ENCODE results near the gene NATD1. TPM values are rescaled to one million over a fixed set of nuclear protein-coding genes. Genes with fewer than 3 reads are reported as not detected.

NATD1 gene
- total RNA-seq, 1 experiment from 2014 or later: 7.3 TPM

DNA sequence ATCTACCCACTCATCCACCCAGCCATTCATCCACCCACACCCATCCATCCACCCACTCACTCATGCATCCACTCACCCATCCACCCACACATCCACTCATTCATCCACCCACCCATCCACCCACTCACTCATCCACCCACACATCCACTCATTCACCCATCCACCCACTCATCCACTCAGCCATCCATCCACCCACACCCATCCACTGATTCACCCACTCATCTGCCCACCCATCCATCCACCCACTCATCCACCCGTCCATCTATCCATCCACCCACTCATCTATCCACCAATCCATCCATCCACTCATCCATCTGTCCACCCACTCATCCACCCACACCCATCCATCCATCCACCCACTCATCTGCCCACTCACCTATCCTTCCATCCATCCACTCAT, 17.3 kb downstream of the NATD1 start:
- H4K8ac ChIP-seq (replicated peaks; ENCODE audit: insufficient read length, low read depth, low read length): no peak overlapping the region
- WGBS (ENCODE audit: extremely low coverage, insufficient read length, low lambda C conversion rate): no CpG with 5 or more reads among the region's 1 CpG

More for the DNA sequence above, 17.3 kb downstream of the NATD1 start:
- no peak overlapping the region for H3T11ph ChIP-seq (ENCODE audit: low read length)
- H3K4me1 ChIP-seq (ENCODE audit: insufficient read depth, low read length): no peaks in the 10 kb centered on the region; the same call in 1 of the 2 replicates
- TF ChIP-seq, protein P1, sequence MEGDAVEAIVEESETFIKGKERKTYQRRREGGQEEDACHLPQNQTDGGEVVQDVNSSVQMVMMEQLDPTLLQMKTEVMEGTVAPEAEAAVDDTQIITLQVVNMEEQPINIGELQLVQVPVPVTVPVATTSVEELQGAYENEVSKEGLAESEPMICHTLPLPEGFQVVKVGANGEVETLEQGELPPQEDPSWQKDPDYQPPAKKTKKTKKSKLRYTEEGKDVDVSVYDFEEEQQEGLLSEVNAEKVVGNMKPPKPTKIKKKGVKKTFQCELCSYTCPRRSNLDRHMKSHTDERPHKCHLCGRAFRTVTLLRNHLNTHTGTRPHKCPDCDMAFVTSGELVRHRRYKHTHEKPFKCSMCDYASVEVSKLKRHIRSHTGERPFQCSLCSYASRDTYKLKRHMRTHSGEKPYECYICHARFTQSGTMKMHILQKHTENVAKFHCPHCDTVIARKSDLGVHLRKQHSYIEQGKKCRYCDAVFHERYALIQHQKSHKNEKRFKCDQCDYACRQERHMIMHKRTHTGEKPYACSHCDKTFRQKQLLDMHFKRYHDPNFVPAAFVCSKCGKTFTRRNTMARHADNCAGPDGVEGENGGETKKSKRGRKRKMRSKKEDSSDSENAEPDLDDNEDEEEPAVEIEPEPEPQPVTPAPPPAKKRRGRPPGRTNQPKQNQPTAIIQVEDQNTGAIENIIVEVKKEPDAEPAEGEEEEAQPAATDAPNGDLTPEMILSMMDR (conservative IDR thresholded peaks at IDR 0.05): no peak
- H2BK12ac ChIP-seq (ENCODE audit: insufficient read length, low read depth, low read length): no peak overlapping the region
- H2AFZ ChIP-seq (ENCODE audit: low read length): no peak overlapping the region
- no peak overlapping the region for H3K18ac ChIP-seq (ENCODE audit: insufficient read length, low read depth, low read length)
- no peak overlapping the region for H2BK20ac ChIP-seq (ENCODE audit: low read depth, low read length, poor library complexity, severe bottlenecking)
- no peaks in the 10 kb centered on the region for H3K9me3 ChIP-seq (ENCODE audit: control insufficient read depth, low read depth, low read length)
- no peak overlapping the region for H4K91ac ChIP-seq (ENCODE audit: insufficient read length, low read depth, low read length)
- no peaks in the 10 kb centered on the region for H3K27me3 ChIP-seq (ENCODE audit: insufficient read depth, low read length)
- H2BK15ac ChIP-seq (ENCODE audit: low read depth, low read length): no peak overlapping the region
- H3K23ac ChIP-seq (ENCODE audit: insufficient read length, low read depth, low read length): no peak overlapping the region
- H2AK5ac ChIP-seq (ENCODE audit: insufficient read length, low read length): no peak overlapping the region
- no peaks in the 10 kb centered on the region for H3K79me1 ChIP-seq (ENCODE audit: insufficient read depth, low read depth, low read length, poor library complexity, severe bottlenecking)
- no peaks in the 10 kb centered on the region for H4K20me1 ChIP-seq (ENCODE audit: control insufficient read depth, insufficient read depth, insufficient read length)
- H3K23me2 ChIP-seq (ENCODE audit: insufficient read length, low read depth, low read length, poor library complexity, severe bottlenecking): no peaks in the 10 kb centered on the region
- H3K27ac Mint-ChIP-seq: no peak overlapping the region
- H3K14ac ChIP-seq (ENCODE audit: insufficient read depth, low read length): no peak overlapping the region
- H3K4ac ChIP-seq (ENCODE audit: low read depth, low read length): no peak overlapping the region
- no peak overlapping the region for H2BK120ac ChIP-seq (ENCODE audit: low read depth, low read length, poor library complexity, severe bottlenecking)
- H3K9me3 Mint-ChIP-seq: peaks cover 0 to 4% of the 10 kb centered on the region in 2 experiments; a peak in 1 of 5 replicates
- H3K56ac ChIP-seq (ENCODE audit: insufficient read length, low read depth, low read length): no peak overlapping the region
- peaks cover 13 to 19% of the 10 kb centered on the region in 2 experiments for H3K4me1 Mint-ChIP-seq
- H4K5ac ChIP-seq (ENCODE audit: insufficient read length, low read depth, low read length): no peak overlapping the region
- no peak overlapping the region; a peak in 1 of 5 replicates for H3K4me3 Mint-ChIP-seq
- H3K79me2 ChIP-seq (ENCODE audit: insufficient read depth, low read length): no peaks in the 10 kb centered on the region
- no peak overlapping the region for H2BK5ac ChIP-seq (ENCODE audit: insufficient read length, low read length)
- H3K27me3 Mint-ChIP-seq (ENCODE audit: low read depth): peaks cover 10% of the 10 kb centered on the region; the same call in 1 of the 2 replicates
- no peak for DNase-seq
- no peak overlapping the region for H3K27ac ChIP-seq (ENCODE audit: insufficient read length, low read depth, low read length)
- no peak overlapping the region for H3K9ac ChIP-seq (ENCODE audit: extremely low read depth, insufficient read length, low read length)
- H3K4me2 ChIP-seq (ENCODE audit: insufficient read depth, insufficient read length, low read length): no peak overlapping the region
- H3K36me3 Mint-ChIP-seq (ENCODE audit: insufficient read depth in 1 of 3, low read depth in 3 of 3): peaks cover 0 to 2% (median 0%) of the 10 kb centered on the region in 3 experiments; a peak in 1 of 7 replicates
